RWPE2 (cell line): ENCODE measurements around the gene SMG7.

Experiments used
- ATAC-seq: fragments of 200-7000 bp; cut with Tn5 transposase; 3 replicates; pipeline ENCODE4 v1.9.1; 2021; ENCODE audit warnings: low read depth
- DNase-seq: peaks from one replicate; pipeline ENCODE4 v3.0.0-alpha.2; 2020; ENCODE audit warnings: low spot score
- H3K27ac ChIP-seq: fragments of 450-650 bp; 2 replicates; pipeline ENCODE4 v1.5.1; 2017; ENCODE audit warnings: mild to moderate bottlenecking; ENCODE audit not compliant: poor library complexity, severe bottlenecking
- H3K27me3 ChIP-seq: fragments of 250-450 bp; sonication (Bioruptor Pico); 2 replicates; pipeline ENCODE4 v1.5.1; 2021; ENCODE audit warnings: mild to moderate bottlenecking, moderate library complexity; ENCODE audit not compliant: insufficient read depth, poor library complexity, severe bottlenecking
- H3K36me3 ChIP-seq: fragments of 250-450 bp; sonication (Bioruptor Pico); 2 replicates; pipeline ENCODE4 v1.5.1; 2020; ENCODE audit warnings: low read depth, mild to moderate bottlenecking, moderate library complexity
- H3K4me1 ChIP-seq: fragments of 250-450 bp; sonication (Bioruptor Pico); 2 replicates; pipeline ENCODE4 v1.5.1; 2021; ENCODE audit warnings: mild to moderate bottlenecking, moderate library complexity; ENCODE audit not compliant: insufficient read depth, poor library complexity, severe bottlenecking
- H3K4me3 ChIP-seq: fragments of 250-450 bp; sonication (Bioruptor Pico); 2 replicates; pipeline ENCODE4 v1.5.1; 2021; ENCODE audit warnings: mild to moderate bottlenecking, moderate library complexity; ENCODE audit not compliant: severe bottlenecking
- H3K9me3 ChIP-seq: fragments of 250-450 bp; sonication (Bioruptor Pico); 2 replicates; pipeline ENCODE4 v1.5.1; 2021; ENCODE audit warnings: mild to moderate bottlenecking, moderate library complexity; ENCODE audit not compliant: severe bottlenecking
- CTCF ChIP-seq: fragments of 450-650 bp; IDR thresholded peaks from one replicate; pipeline ENCODE4 v1.5.1; 2017; ENCODE audit warnings: mild to moderate bottlenecking, moderate library complexity; ENCODE audit not compliant: poor library complexity, severe bottlenecking

SMG7 gene

DNA sequence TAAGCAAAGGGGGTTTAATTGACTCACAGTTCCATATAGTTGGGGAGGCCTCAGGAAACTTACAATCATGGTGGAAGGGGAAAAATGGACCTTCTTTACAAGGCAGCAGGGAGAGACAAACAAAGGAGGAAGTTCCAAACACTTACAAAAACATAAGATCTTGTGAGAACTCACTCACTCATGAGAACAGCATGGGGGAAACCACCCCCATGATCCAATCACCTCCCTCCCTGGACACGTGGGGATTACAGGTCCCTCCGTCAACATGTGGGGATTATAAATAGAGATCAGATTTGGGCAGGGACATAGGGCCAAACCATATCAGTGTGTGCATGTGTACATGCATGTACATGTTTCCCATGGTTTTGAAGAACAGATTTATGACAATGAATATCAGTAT is 5.5 kb upstream of the SMG7 start:
- Histone ChIP-seq H3K9me3 (no peaks in the 10 kb centered on the region), H3K27me3 (no peaks in the 10 kb centered on the region), H3K36me3 (no peaks in the 10 kb centered on the region), H3K27ac (peak overlapping the region; percentile 49), H3K4me1 (peaks cover 31% of the 10 kb centered on the region), H3K4me3 (no peak overlapping the region)
- ATAC-seq (no peak), DNase-seq (no peak)
- no peak for TF ChIP-seq CTCF

DNA sequence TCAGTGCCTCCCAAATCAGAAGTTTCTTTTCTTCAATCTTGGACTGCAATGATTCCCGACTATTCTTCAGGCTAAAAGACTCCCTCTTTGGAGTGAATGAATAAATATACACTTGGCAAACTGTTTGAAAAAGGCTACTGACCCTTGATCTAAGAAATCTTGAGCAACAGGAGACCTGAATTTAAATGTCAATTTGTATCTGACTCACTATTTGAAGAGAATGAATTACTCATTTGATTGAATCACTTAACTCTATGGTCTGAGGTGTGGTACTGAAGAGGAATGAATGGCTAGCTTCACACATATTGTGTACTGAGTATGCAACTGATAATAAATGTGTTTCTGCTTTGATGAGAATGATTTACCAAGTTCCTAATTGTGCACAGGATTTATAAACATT is 4.6 kb upstream of the SMG7 start:
- H3K27me3 ChIP-seq = no peaks in the 10 kb centered on the region
- no peaks in the 10 kb centered on the region for H3K9me3 ChIP-seq
- peak overlapping the region; percentile 49 for H3K27ac ChIP-seq
- DNase-seq = no peak
- no peak overlapping the region for H3K4me3 ChIP-seq
- TF ChIP-seq CTCF = no peak
- no peaks in the 10 kb centered on the region for H3K36me3 ChIP-seq
- H3K4me1 ChIP-seq = peaks cover 22% of the 10 kb centered on the region
- peak; percentile 52 for ATAC-seq

DNA sequence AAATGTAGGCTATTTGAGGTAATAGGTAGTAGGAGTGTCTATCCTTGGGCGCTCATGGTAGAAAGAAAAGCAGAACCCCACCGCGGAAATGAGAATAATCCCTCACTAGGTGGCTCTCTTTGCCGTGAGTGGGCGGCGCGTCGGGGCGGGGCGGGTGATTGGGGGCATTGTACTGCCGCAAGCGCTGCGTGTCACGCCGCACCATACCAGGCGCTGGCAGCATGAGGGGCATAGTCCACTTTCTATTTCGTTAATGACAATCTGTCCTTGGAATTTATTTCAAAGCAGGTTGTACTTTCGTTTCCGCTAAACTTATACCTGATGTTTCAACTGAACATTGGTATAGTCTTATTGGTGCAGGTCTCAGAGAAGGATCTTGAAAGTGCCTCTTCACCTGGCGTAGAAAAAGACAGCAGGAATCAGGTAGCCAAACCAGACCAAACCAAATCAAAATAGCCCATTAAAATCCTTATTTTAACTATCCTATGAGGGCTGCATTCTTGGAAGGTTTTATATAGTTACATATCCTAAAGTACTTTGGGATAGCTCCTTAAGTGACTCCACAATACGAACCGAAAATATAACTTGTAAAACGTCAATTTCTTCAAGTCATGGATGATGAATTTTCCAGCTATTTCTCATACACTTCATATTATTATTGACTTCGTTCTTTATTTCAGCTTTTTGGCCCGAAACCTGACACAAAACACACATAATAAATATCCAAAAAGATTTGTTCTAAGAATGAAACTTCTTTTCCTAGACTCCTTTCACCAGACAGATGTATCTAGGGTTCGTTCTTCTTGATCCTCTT is 1.9 kb upstream of the SMG7 start:
- DNase-seq (peak; percentile 80), ATAC-seq (peak; percentile 29)
- H3K4me1 ChIP-seq = peaks cover 26% of the 10 kb centered on the region
- peak overlapping the region; percentile 84 for H3K27ac ChIP-seq
- H3K36me3 ChIP-seq = peaks cover 6% of the 10 kb centered on the region
- peak overlapping the region; percentile 88 for H3K4me3 ChIP-seq
- no peaks in the 10 kb centered on the region for H3K27me3 ChIP-seq
- peak; percentile 84 for TF ChIP-seq CTCF
- no peaks in the 10 kb centered on the region for H3K9me3 ChIP-seq

- H3K9me3 ChIP-seq = no peaks in the 10 kb centered on the region
- H3K27me3 ChIP-seq = no peaks in the 10 kb centered on the region
- peak overlapping the region; percentile 84 for H3K27ac ChIP-seq
- H3K4me1 ChIP-seq = peaks cover 26% of the 10 kb centered on the region
- no peak for TF ChIP-seq CTCF
- peak overlapping the region; percentile 88 for H3K4me3 ChIP-seq
- peaks cover 6% of the 10 kb centered on the region for H3K36me3 ChIP-seq
- ATAC-seq (peak; percentile 37), DNase-seq (peak; percentile 83)
Measured at GRCh38 chr1:183470961-183471742, 1.1 kb upstream of the SMG7 start.
